B cell (primary cell): ENCODE measurements around the gene MPND. TPM values are rescaled to one million over a fixed set of nuclear protein-coding genes. Genes with fewer than 3 reads are reported as not detected.

ENCODE experiments used
- ATAC-seq: fragments of 200-7000 bp; cut with Tn5 transposase; one replicate; pipeline ENCODE4 v1.10.0; 2021; ENCODE audit warnings: low read depth, mild to moderate bottlenecking, moderate number of reproducible peaks, moderate library complexity
- CTCF ChIA-PET: fragments of 350-600 bp; sonication (Branson Sonifier 250); formaldehyde crosslinking; loops from one replicate; lab custom pipeline; 2021; ENCODE audit warnings: antibody characterized with exemption, inconsistent platforms; lab: Charles Lee
- POLR2A ChIA-PET: fragments of 350-600 bp; sonication (Branson Sonifier 250); formaldehyde crosslinking; loops from one replicate; lab custom pipeline; 2021; ENCODE audit warnings: antibody characterized with exemption; lab: Charles Lee
- DNase-seq: peaks from one replicate; pipeline ENCODE4 v3.0.0; 2013
- H2AFZ ChIP-seq: 2 replicates; pipeline ENCODE4 v1.6.1; 2012; ENCODE audit warnings: mild to moderate bottlenecking, low read depth, low read length; ENCODE audit not compliant: insufficient read depth, poor library complexity, severe bottlenecking
- H3K27ac ChIP-seq, 2 donors: 1 replicate in 1 of 2; 2 replicates in 1 of 2; pipeline ENCODE4 v1.5.1; 2012 to 2013; ENCODE audit warnings: low read length in 2 of 2, mild to moderate bottlenecking in 2 of 2, moderate library complexity in 1 of 2
- H3K27me3 ChIP-seq, 4 experiments: fragments of 200-600 bp in 1 of 4; sonication (generic) in 1 of 4; replicated peaks in 1 of 4; 1 replicate in 2 of 4; 2 replicates in 2 of 4; pipeline versions ENCODE4 v1.6.1 to v1.7.0; 2013 to 2016; ENCODE audit warnings: low read length in 3 of 4, mild to moderate bottlenecking in 2 of 4, mixed read lengths in 1 of 4, moderate library complexity in 1 of 4; ENCODE audit not compliant: insufficient read depth in 4 of 4, control insufficient read depth in 3 of 4; ENCODE audit errors: control extremely low read depth in 1 of 4
- H3K36me3 ChIP-seq, 2 experiments: replicated peaks in 1 of 2; 1 replicate in 1 of 2; 2 replicates in 1 of 2; pipeline versions ENCODE4 v1.6.1 to v1.7.1; 2013; ENCODE audit warnings: low read length in 1 of 2; ENCODE audit not compliant: insufficient read depth in 2 of 2, control insufficient read depth in 1 of 2; ENCODE audit errors: control extremely low read depth in 1 of 2, extremely low read depth in 1 of 2
- H3K4me1 ChIP-seq, 2 donors: fragments of 200-600 bp in 1 of 2; sonication (generic) in 1 of 2; 1 replicate in 1 of 2; 2 replicates in 1 of 2; pipeline versions ENCODE4 v1.5.1 to v1.6.1; 2013 to 2017; ENCODE audit warnings: low read length in 2 of 2; ENCODE audit not compliant: control insufficient read depth in 2 of 2, insufficient read depth in 2 of 2
- H3K4me2 ChIP-seq: replicated peaks from 2 replicates; pipeline ENCODE3; 2012; ENCODE audit warnings: mild to moderate bottlenecking, low read depth, low read length; ENCODE audit not compliant: poor library complexity, severe bottlenecking
- H3K4me3 ChIP-seq, 5 experiments: fragments of 200-600 bp in 1 of 5; sonication (generic) in 1 of 5; 1 replicate in 3 of 5; 2 replicates in 2 of 5; pipeline versions ENCODE4 v1.5.1 to v1.7.0; 2011 to 2016; ENCODE audit warnings: low read length in 4 of 5, mild to moderate bottlenecking in 4 of 5, low read depth in 2 of 5, control low read depth in 1 of 5, moderate library complexity in 1 of 5; ENCODE audit not compliant: insufficient read depth in 1 of 5; ENCODE audit errors: control extremely low read depth in 1 of 5, extremely low read depth in 1 of 5
- H3K79me2 ChIP-seq: fragments of 200-600 bp; sonication (generic); one replicate; pipeline ENCODE4 v1.6.0; 2016; ENCODE audit warnings: low read length; ENCODE audit not compliant: control insufficient read depth, insufficient read depth
- H3K9ac ChIP-seq: fragments of 200-600 bp; sonication (generic); 2 replicates; pipeline ENCODE4 v1.6.1; 2017; ENCODE audit warnings: mild to moderate bottlenecking, low read length, moderate library complexity
- H3K9me3 ChIP-seq, 3 donors: one replicate each; pipeline versions ENCODE4 v1.6.1 to v1.7.1; 2013; ENCODE audit warnings: low read length in 2 of 3; ENCODE audit not compliant: control insufficient read depth in 2 of 3, insufficient read depth in 1 of 3; ENCODE audit errors: control extremely low read depth in 1 of 3
- H4K20me1 ChIP-seq: 2 replicates; pipeline ENCODE4 v1.6.0; 2012; ENCODE audit warnings: mild to moderate bottlenecking, low read length; ENCODE audit not compliant: insufficient read depth, control insufficient read depth, poor library complexity, severe bottlenecking
- H3K27ac Mint-ChIP-seq: one replicate; pipeline ENCODE4 v1.8.0; 2021; ENCODE audit warnings: mixed read lengths
- H3K27me3 Mint-ChIP-seq: one replicate; pipeline ENCODE4 v1.8.0; 2021; ENCODE audit warnings: mixed read lengths
- H3K4me1 Mint-ChIP-seq: one replicate; pipeline ENCODE4 v1.8.0; 2021; ENCODE audit warnings: mixed read lengths
- H3K4me3 Mint-ChIP-seq: one replicate; pipeline ENCODE4 v1.8.0; 2021; ENCODE audit warnings: mixed read lengths
- H3K9me3 Mint-ChIP-seq: one replicate; pipeline ENCODE4 v1.8.0; 2022; ENCODE audit warnings: mixed read lengths; ENCODE audit not compliant: insufficient read depth
- CTCF ChIP-seq: fragments of 200-600 bp; IDR thresholded peaks from one replicate; pipeline ENCODE4 v1.8.0; 2022; ENCODE audit warnings: antibody characterized with exemption, mild to moderate bottlenecking
- EZH2 ChIP-seq: IDR thresholded peaks from 2 replicates; pipeline ENCODE4 v1.6.1; 2012; ENCODE audit warnings: borderline replicate concordance, low read depth, mild to moderate bottlenecking, moderate library complexity, low read length; ENCODE audit not compliant: insufficient read depth, poor library complexity, severe bottlenecking
- WGBS: methylation state at CpG from one replicate; pipeline ENCODE4 v1.1.5; 2013; ENCODE audit warnings: missing lambda C conversion rate; ENCODE audit not compliant: insufficient coverage; 5-methylcytosine and 5-hydroxymethylcytosine counted together
- intact Hi-C: fragments of 100-400 bp; cut with micrococcal nuclease; formaldehyde crosslinking; loops from one replicate; pipeline ENCODE4 v1.10.0; 2022
- polyA plus RNA-seq: library from polyadenylated mRNA; depleted of rRNA; stranded (reverse); fragments of >200 nt; gene quantifications from 2 replicates; pipeline ENCODE4 v1.2.3, GENCODE V29; 2012
- total RNA-seq, 2 donors: library from RNA; stranded (reverse); fragments of 120-200 nt in 1 of 2; gene quantifications; 1 replicate in 1 of 2; 2 replicates in 1 of 2; pipeline versions ENCODE4 v1.2.3 to v1.2.4, GENCODE V29; 2013 to 2022

Gene MPND
- total and polyA plus RNA-seq, 2 donors (not counting 1 experiment from before 2014, with no cell fraction given), result 14.5 to 25.6 TPM

- Histone ChIP-seq H3K4me2 (no peak overlapping the region), H3K9ac (no peak overlapping the region), H3K4me3 (no peak overlapping the region), H4K20me1 (no peaks in the 10 kb centered on the region), H2AFZ (no peak overlapping the region), H3K27ac (no peak overlapping the region), H3K27me3 (no peaks in the 10 kb centered on the region), H3K79me2 (peaks cover 9% of the 10 kb centered on the region), H3K9me3 (no peaks in the 10 kb centered on the region), H3K36me3 (peaks cover 2 to 4% of the 10 kb centered on the region in 2 experiments), H3K4me1 (peaks cover 6 to 19% of the 10 kb centered on the region in 2 donors)
- WGBS, result 99% methylated on average over 15 of the region's 15 CpGs
- no peak overlapping the region for H3K27ac Mint-ChIP-seq
- H3K4me3 Mint-ChIP-seq, result peak overlapping the region; percentile 50
- TF ChIP-seq CTCF, result no peak
- no peak for TF ChIP-seq EZH2
- POLR2A ChIA-PET, result no interaction called here
- intact Hi-C loops, result no loop called here
- no peak for DNase-seq
- no peak for ATAC-seq
- H3K4me1 Mint-ChIP-seq, result peaks cover 14% of the 10 kb centered on the region
- H3K27me3 Mint-ChIP-seq, result no peaks in the 10 kb centered on the region
- CTCF ChIA-PET, result no interaction called here
- no peaks in the 10 kb centered on the region for H3K9me3 Mint-ChIP-seq
These were observed 2.1 kb downstream of the MPND start for GRCh38 chr19:4345342-4346019.

GRCh38 chr19:4346020-4346383 is 2.6 kb downstream of the MPND start:
- Histone ChIP-seq H3K4me2 (no peak overlapping the region), H3K9ac (no peak overlapping the region), H3K79me2 (peaks cover 9% of the 10 kb centered on the region), H3K9me3 (no peaks in the 10 kb centered on the region), H3K27me3 (no peaks in the 10 kb centered on the region), H3K4me1 (peaks cover 6 to 19% of the 10 kb centered on the region in 2 donors), H3K4me3 (no peak overlapping the region), H2AFZ (no peak overlapping the region), H4K20me1 (no peaks in the 10 kb centered on the region), H3K27ac (no peak overlapping the region), H3K36me3 (peaks cover 2 to 4% of the 10 kb centered on the region in 2 experiments)
- Mint-ChIP-seq H3K9me3 (no peaks in the 10 kb centered on the region), H3K27ac (peak overlapping the region; percentile 37), H3K27me3 (no peaks in the 10 kb centered on the region), H3K4me3 (peak overlapping the region; percentile 29), H3K4me1 (peaks cover 14% of the 10 kb centered on the region)
- TF ChIP-seq EZH2 (no peak), CTCF (no peak)
- ChIA-PET CTCF (no interaction called here), POLR2A (no interaction called here)
- WGBS, result 93% methylated on average over 5 of the region's 6 CpGs
- DNase-seq (no peak), ATAC-seq (no peak)
- intact Hi-C loops, result no loop called here
